ENCODE measurements around the gene CNIH2. TPM values are rescaled to one million over a fixed set of nuclear protein-coding genes. Genes with fewer than 3 reads are reported as not detected.
"Not testable (repeated sequence)": the region's sequence is repeated elsewhere in the genome, so short reads cannot be mapped to it uniquely, and the experiment has no call there.

Gene CNIH2
- total and polyA plus RNA-seq, 9 of the 15 experiments (the other 6 are each of a cell fraction or from before 2014, with no cell fraction given) = 0.26 to 0.89 (median 0.40) TPM; not detected in 4

GRCh38 chr11:66275396-66275795, 2.6 kb upstream of the CNIH2 start:
- FAIRE-seq (no peak), ATAC-seq (no peak), DNase-seq (ENCODE audit: extremely low read depth in 1 of 4, low spot score in 3 of 4) (no peak)
- Histone ChIP-seq H3K36me3 (ENCODE audit: control insufficient read depth, insufficient read depth, low read length) (peaks cover 56% of the 10 kb centered on the region), H3K9me1 (ENCODE audit: control insufficient read depth, insufficient read depth, low read length) (no peaks in the 10 kb centered on the region), H3K27ac (ENCODE audit: extremely low read depth, low read depth, low read length) (no peak overlapping the region), H3K4me3 (no peak overlapping the region), H3K4me2 (ENCODE audit: insufficient read depth, low read length) (no peak overlapping the region), H4K20me1 (replicated peaks; ENCODE audit: control insufficient read depth, insufficient read depth, low read length) (0 out of 2 replicates have a peak, but pooled peaks cover 9% of the 10 kb centered on the region), H3K9ac (ENCODE audit: insufficient read depth in 1 of 2, low read depth in 2 of 2, low read length in 2 of 2) (no peak overlapping the region), H3K4me1 (replicated peaks in 1 of 2; ENCODE audit: control insufficient read depth in 2 of 2, insufficient read depth in 2 of 2, low read length in 2 of 2) (peaks cover 0 to 17% of the 10 kb centered on the region in 2 experiments; a peak in 2 of 5 replicates), H3K79me2 (ENCODE audit: control insufficient read depth, insufficient read depth, low read length) (peaks cover 10% of the 10 kb centered on the region), H3K9me3 (replicated peaks; ENCODE audit: control insufficient read depth, insufficient read depth, low read depth, low read length) (no peaks in the 10 kb centered on the region), H2AFZ (ENCODE audit: low read depth, low read length) (no peak overlapping the region), H3K27me3 (ENCODE audit: control insufficient read depth in 2 of 2, insufficient read depth in 2 of 2, low read length in 2 of 2) (no peaks in the 10 kb centered on the region)
- TF ChIP-seq HNRNPUL1 (IDR thresholded peaks at IDR 0.05; ENCODE audit: low read length) (no peak), JUND (IDR thresholded peaks at IDR 0.05; ENCODE audit: borderline replicate concordance, low read depth, low read length) (no peak), JUND (tag; IDR thresholded peaks at IDR 0.05; ENCODE audit: borderline replicate concordance, low read depth, low read length) (no peak)
- POLR2A ChIA-PET = no interaction called here
- 92% methylated on average over 8 of the region's 8 CpGs for WGBS (ENCODE audit: insufficient coverage, low coverage, missing lambda C conversion rate)
- intact Hi-C loops (cut with micrococcal nuclease) = no loop called here
- BruUV-seq (replicated peaks) = no TSS peak
- CTCF ChIA-PET (ENCODE audit: low intra/inter-chr PET ratio) = no interaction called here
- in situ Hi-C loops (cut with MboI) = no loop called here

GRCh38 chr11:66275984-66276612, 1.9 kb upstream of the CNIH2 start:
- Histone ChIP-seq H3K4me2 (ENCODE audit: insufficient read depth, low read length) (no peak overlapping the region), H3K4me1 (replicated peaks in 1 of 2; ENCODE audit: control insufficient read depth in 2 of 2, insufficient read depth in 2 of 2, low read length in 2 of 2) (peaks cover 0 to 18% of the 10 kb centered on the region in 2 experiments; a peak in 2 of 5 replicates), H3K36me3 (ENCODE audit: control insufficient read depth, insufficient read depth, low read length) (peaks cover 51% of the 10 kb centered on the region), H3K9ac (ENCODE audit: insufficient read depth in 1 of 2, low read depth in 2 of 2, low read length in 2 of 2) (no peak overlapping the region; a peak in 1 of 4 replicates), H3K27ac (ENCODE audit: extremely low read depth, low read depth, low read length) (no peak overlapping the region), H2AFZ (ENCODE audit: low read depth, low read length) (no peak overlapping the region), H3K4me3 (no peak overlapping the region), H3K9me1 (ENCODE audit: control insufficient read depth, insufficient read depth, low read length) (no peaks in the 10 kb centered on the region), H3K27me3 (ENCODE audit: control insufficient read depth in 2 of 2, insufficient read depth in 2 of 2, low read length in 2 of 2) (no peaks in the 10 kb centered on the region), H3K79me2 (ENCODE audit: control insufficient read depth, insufficient read depth, low read length) (peaks cover 3% of the 10 kb centered on the region; the same call in 1 of the 3 replicates), H3K9me3 (replicated peaks; ENCODE audit: control insufficient read depth, insufficient read depth, low read depth, low read length) (no peaks in the 10 kb centered on the region), H4K20me1 (replicated peaks; ENCODE audit: control insufficient read depth, insufficient read depth, low read length) (0 out of 2 replicates have a peak, but pooled peaks cover 10% of the 10 kb centered on the region)
- TF ChIP-seq MCM3 (IDR thresholded peaks at IDR 0.05) = no peak
- TF ChIP-seq RBFOX2 (IDR thresholded peaks at IDR 0.05; ENCODE audit: low read depth, low read length) = 0 out of 2 replicates have a peak, but pooled peaks have one; percentile 14
- no TSS peak for BruUV-seq (replicated peaks)
- intact Hi-C loops (cut with micrococcal nuclease) = no loop called here
- FAIRE-seq (no peak), DNase-seq (ENCODE audit: extremely low read depth in 1 of 4, low spot score in 3 of 4) (no peak), ATAC-seq (no peak)
- WGBS (ENCODE audit: insufficient coverage, low coverage, missing lambda C conversion rate) = 82% methylated on average over 9 of the region's 14 CpGs
- CTCF ChIA-PET (ENCODE audit: low intra/inter-chr PET ratio) = no interaction called here
- POLR2A ChIA-PET = no interaction called here
- in situ Hi-C loops (cut with MboI) = no loop called here

- POLR2A ChIA-PET = interaction anchor here (0.7 to 1.5 kb wide), 3 partner anchors 9 to 197 kb away, joined by 3 to 5 read pairs (median 3); partner anchors contain the start of gene YIF1A
- in situ Hi-C loops (cut with MboI); intact Hi-C loops (cut with micrococcal nuclease); BruUV-seq (replicated peaks); H3K4me2 ChIP-seq (ENCODE audit: insufficient read depth, low read length); H3K9me3 ChIP-seq (replicated peaks; ENCODE audit: control insufficient read depth, insufficient read depth, low read depth, low read length); H2AFZ ChIP-seq (ENCODE audit: low read depth, low read length); H3K79me2 ChIP-seq (ENCODE audit: control insufficient read depth, insufficient read depth, low read length); H3K27ac ChIP-seq (ENCODE audit: extremely low read depth, low read depth, low read length); H3K27me3 ChIP-seq (ENCODE audit: control insufficient read depth in 2 of 2, insufficient read depth in 2 of 2, low read length in 2 of 2); DNase-seq (ENCODE audit: extremely low read depth in 1 of 4, low spot score in 3 of 4); CTCF ChIA-PET (ENCODE audit: low intra/inter-chr PET ratio); H3K9ac ChIP-seq (ENCODE audit: insufficient read depth in 1 of 2, low read depth in 2 of 2, low read length in 2 of 2); H3K9me1 ChIP-seq (ENCODE audit: control insufficient read depth, insufficient read depth, low read length); FAIRE-seq; H4K20me1 ChIP-seq (replicated peaks; ENCODE audit: control insufficient read depth, insufficient read depth, low read length); H3K4me3 ChIP-seq: not testable (repeated sequence)
- whole genome bisulfite sequencing (ENCODE audit: insufficient coverage, low coverage, missing lambda C conversion rate) = 100% methylated on average over 3 of the region's 13 CpGs
- peaks cover 0 to 18% of the 10 kb centered on the region in 2 experiments; a peak in 2 of 5 replicates for H3K4me1 ChIP-seq (replicated peaks in 1 of 2; ENCODE audit: control insufficient read depth in 2 of 2, insufficient read depth in 2 of 2, low read length in 2 of 2)
- peaks cover 48% of the 10 kb centered on the region for H3K36me3 ChIP-seq (ENCODE audit: control insufficient read depth, insufficient read depth, low read length)
- peak; percentile 3; the same call in 1 of the 3 replicates for ATAC-seq
Measured at GRCh38 chr11:66276619-66277018, 1.4 kb upstream of the CNIH2 start.

All from K562 (cell line).